ENCODE results near the gene CDKN1B. TPM values are rescaled to one million over a fixed set of nuclear protein-coding genes. Genes with fewer than 3 reads are reported as not detected.

Gene CDKN1B
- total RNA-seq, 1 donor from 2014 or later, result 25.5 TPM

- no peak for DNase-seq (ENCODE audit: low read depth)
- H3K4me3 ChIP-seq (ENCODE audit: low read depth, low read length), result no peak overlapping the region
- no peaks in the 10 kb centered on the region for H3K36me3 ChIP-seq (ENCODE audit: control insufficient read depth, insufficient read depth, low read length)
- TF ChIP-seq, protein P1, sequence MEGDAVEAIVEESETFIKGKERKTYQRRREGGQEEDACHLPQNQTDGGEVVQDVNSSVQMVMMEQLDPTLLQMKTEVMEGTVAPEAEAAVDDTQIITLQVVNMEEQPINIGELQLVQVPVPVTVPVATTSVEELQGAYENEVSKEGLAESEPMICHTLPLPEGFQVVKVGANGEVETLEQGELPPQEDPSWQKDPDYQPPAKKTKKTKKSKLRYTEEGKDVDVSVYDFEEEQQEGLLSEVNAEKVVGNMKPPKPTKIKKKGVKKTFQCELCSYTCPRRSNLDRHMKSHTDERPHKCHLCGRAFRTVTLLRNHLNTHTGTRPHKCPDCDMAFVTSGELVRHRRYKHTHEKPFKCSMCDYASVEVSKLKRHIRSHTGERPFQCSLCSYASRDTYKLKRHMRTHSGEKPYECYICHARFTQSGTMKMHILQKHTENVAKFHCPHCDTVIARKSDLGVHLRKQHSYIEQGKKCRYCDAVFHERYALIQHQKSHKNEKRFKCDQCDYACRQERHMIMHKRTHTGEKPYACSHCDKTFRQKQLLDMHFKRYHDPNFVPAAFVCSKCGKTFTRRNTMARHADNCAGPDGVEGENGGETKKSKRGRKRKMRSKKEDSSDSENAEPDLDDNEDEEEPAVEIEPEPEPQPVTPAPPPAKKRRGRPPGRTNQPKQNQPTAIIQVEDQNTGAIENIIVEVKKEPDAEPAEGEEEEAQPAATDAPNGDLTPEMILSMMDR (IDR thresholded peaks at IDR 0.05; ENCODE audit: insufficient read depth, low read length, poor library complexity, severe bottlenecking), result no peak
- H3K27me3 ChIP-seq (ENCODE audit: control insufficient read depth, insufficient read depth, low read length), result no peaks in the 10 kb centered on the region
Measured at GRCh38 chr12:12749433-12749832, 32.3 kb downstream of the CDKN1B start.

DNA sequence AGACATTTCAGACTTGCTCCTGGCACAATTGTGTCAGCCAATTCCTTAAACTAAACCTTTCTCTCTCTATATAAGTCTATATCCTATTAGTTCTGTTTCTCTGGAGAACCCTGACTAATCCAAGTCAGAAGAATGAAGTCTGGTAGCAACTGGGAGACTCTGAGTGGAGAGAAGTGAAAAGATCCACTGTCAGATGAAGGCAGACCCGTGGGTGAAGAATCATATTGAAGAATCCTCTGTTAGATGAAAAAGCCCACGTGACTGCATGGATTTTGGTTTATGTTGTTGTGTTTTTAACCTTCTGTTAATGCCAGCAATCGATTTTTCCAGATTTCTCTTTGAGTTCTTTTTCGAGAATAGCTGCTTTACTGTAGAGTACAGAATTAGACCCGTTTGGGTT lies 38.8 kb downstream of the CDKN1B start:
- H3K36me3 ChIP-seq (ENCODE audit: control insufficient read depth, insufficient read depth, low read length), result no peaks in the 10 kb centered on the region
- no peaks in the 10 kb centered on the region for H3K27me3 ChIP-seq (ENCODE audit: control insufficient read depth, insufficient read depth, low read length)
- DNase-seq (ENCODE audit: low read depth), result no peak

DNA sequence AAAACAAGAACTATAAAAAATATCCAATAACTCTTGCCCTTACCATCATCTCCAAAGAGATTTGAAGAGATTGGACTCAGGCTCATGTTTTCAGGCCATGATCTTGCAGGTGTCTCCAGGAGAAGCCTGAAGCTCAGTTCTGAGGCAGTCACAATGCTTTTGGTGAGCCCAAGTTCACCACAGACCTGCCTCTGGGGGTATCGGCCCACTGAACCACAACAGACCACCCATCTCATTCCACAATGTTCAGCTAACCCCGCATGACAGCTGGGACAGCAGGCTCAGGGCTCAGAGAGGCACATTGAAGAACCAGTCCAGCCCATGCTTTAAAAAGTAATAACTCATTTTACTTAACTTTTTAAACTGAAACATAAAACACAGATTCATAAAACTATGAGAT lies 40.0 kb downstream of the CDKN1B start:
- no peak for DNase-seq (ENCODE audit: low read depth)
- Histone ChIP-seq H3K4me3 (ENCODE audit: low read depth, low read length) (no peak overlapping the region), H3K27me3 (ENCODE audit: control insufficient read depth, insufficient read depth, low read length) (no peaks in the 10 kb centered on the region), H3K36me3 (ENCODE audit: control insufficient read depth, insufficient read depth, low read length) (no peaks in the 10 kb centered on the region)
- TF ChIP-seq, protein P1 (IDR thresholded peaks at IDR 0.05; ENCODE audit: insufficient read depth, low read length, poor library complexity, severe bottlenecking), result no peak

More for the DNA sequence above, 38.8 kb downstream of the CDKN1B start:
- H3K4me3 ChIP-seq (ENCODE audit: low read depth, low read length), result no peak overlapping the region
- TF ChIP-seq, protein P1 (IDR thresholded peaks at IDR 0.05; ENCODE audit: insufficient read depth, low read length, poor library complexity, severe bottlenecking), result no peak

DNA sequence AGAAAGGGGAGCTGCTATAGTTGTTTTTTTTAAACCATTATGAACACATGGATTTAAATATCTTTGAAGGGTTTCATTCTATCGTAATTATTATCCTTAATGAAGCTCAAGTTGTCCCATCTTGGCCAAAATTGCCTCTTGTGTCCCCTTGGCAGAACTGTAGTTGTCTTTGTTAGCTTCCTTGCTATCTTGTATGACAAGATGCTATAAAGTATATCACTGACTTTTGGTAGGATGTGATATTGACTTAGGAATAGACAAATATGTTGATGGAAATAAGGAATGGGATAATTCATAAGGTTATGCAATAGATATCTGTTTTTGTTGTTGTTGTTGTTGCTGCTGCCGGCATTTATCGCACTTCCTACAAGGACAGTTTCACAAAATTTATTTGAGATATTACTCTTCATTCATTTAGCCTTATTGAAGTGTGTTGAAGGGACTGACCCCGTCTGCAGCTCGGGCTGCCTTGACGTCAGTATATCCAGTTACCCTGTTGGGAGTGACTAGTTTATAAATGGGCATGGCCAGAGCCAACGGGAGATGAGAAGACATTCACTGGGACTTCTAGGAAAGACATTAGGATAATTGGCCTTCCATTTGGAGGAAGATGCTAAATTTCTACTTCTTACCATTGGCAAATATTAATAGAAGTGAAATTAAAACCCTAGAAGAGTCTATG lies 42.2 kb downstream of the CDKN1B start:
- TF ChIP-seq, protein P1 (IDR thresholded peaks at IDR 0.05; ENCODE audit: insufficient read depth, low read length, poor library complexity, severe bottlenecking), result no peak
- DNase-seq (ENCODE audit: low read depth), result no peak
- no peaks in the 10 kb centered on the region for H3K27me3 ChIP-seq (ENCODE audit: control insufficient read depth, insufficient read depth, low read length)
- no peaks in the 10 kb centered on the region for H3K36me3 ChIP-seq (ENCODE audit: control insufficient read depth, insufficient read depth, low read length)
- H3K4me3 ChIP-seq (ENCODE audit: low read depth, low read length), result no peak overlapping the region

- TF ChIP-seq, protein P1 (IDR thresholded peaks at IDR 0.05; ENCODE audit: insufficient read depth, low read length, poor library complexity, severe bottlenecking), result no peak
- Histone ChIP-seq H3K4me3 (ENCODE audit: low read depth, low read length) (no peak overlapping the region), H3K36me3 (ENCODE audit: control insufficient read depth, insufficient read depth, low read length) (no peaks in the 10 kb centered on the region)
Measured at GRCh38 chr12:12764824-12765223, 47.7 kb downstream of the CDKN1B start.

GRCh38 chr12:12770262-12770661 lies 53.1 kb downstream of the CDKN1B start:
- Histone ChIP-seq H3K36me3 (ENCODE audit: control insufficient read depth, insufficient read depth, low read length) (no peaks in the 10 kb centered on the region), H3K4me3 (ENCODE audit: low read depth, low read length) (no peak overlapping the region)
- DNase-seq (ENCODE audit: low read depth), result no peak

More at GRCh38 chr12:12764824-12765223, 47.7 kb downstream of the CDKN1B start:
- no peaks in the 10 kb centered on the region for H3K27me3 ChIP-seq (ENCODE audit: control insufficient read depth, insufficient read depth, low read length)
- no peak for DNase-seq (ENCODE audit: low read depth)

More at GRCh38 chr12:12770262-12770661, 53.1 kb downstream of the CDKN1B start:
- TF ChIP-seq, protein P1 (IDR thresholded peaks at IDR 0.05; ENCODE audit: insufficient read depth, low read length, poor library complexity, severe bottlenecking), result no peak
- H3K27me3 ChIP-seq (ENCODE audit: control insufficient read depth, insufficient read depth, low read length), result no peaks in the 10 kb centered on the region

All from kidney epithelial cell (primary cell).